ENCODE data around the gene NANS.

DNA sequence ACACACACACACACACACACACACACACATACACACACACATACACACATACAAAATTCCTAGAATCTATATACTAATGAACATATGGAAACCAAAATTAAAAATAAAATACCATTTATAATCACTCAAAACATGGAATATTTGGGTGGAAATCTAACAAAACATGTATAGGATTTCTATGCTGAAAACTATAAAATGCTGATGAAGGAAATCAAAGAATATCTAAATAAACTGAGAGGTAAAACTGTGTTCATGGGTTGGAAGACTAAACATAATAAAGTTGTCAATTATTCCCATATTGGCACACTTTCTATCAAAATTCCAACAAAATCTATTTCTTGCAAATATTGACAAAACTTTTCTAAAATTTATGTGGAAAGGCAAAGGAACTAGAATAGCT, 25.4 kb upstream of the NANS start:
- TF ChIP-seq, protein P1, sequence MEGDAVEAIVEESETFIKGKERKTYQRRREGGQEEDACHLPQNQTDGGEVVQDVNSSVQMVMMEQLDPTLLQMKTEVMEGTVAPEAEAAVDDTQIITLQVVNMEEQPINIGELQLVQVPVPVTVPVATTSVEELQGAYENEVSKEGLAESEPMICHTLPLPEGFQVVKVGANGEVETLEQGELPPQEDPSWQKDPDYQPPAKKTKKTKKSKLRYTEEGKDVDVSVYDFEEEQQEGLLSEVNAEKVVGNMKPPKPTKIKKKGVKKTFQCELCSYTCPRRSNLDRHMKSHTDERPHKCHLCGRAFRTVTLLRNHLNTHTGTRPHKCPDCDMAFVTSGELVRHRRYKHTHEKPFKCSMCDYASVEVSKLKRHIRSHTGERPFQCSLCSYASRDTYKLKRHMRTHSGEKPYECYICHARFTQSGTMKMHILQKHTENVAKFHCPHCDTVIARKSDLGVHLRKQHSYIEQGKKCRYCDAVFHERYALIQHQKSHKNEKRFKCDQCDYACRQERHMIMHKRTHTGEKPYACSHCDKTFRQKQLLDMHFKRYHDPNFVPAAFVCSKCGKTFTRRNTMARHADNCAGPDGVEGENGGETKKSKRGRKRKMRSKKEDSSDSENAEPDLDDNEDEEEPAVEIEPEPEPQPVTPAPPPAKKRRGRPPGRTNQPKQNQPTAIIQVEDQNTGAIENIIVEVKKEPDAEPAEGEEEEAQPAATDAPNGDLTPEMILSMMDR (IDR thresholded peaks at IDR 0.05), result no peak
- TF ChIP-seq EZH2phosphoT487 (IDR thresholded peaks at IDR 0.05) (no peak), EZH2 (IDR thresholded peaks at IDR 0.05) (no peak)

Measured in neural progenitor cell (in vitro differentiated cells).